Prostate gland (tissue), 2 donors: ENCODE results near the gene HOMEZ. TPM values are rescaled to one million over a fixed set of nuclear protein-coding genes. Genes with fewer than 3 reads are reported as not detected.

Experiments used
- DNase-seq: peaks from one replicate; pipeline ENCODE4 v3.0.0-alpha.2; 2019; ENCODE audit warnings: low spot score
- H3K27ac ChIP-seq, 2 donors: fragments of 200-600 bp; sonication (generic); 2 replicates each; pipeline ENCODE4 v1.5.1; 2017 to 2019
- H3K27me3 ChIP-seq: fragments of 200-600 bp; sonication (generic); replicated peaks from 2 replicates; pipeline ENCODE4 v1.5.1; 2019; ENCODE audit not compliant: insufficient read depth
- H3K36me3 ChIP-seq, 2 donors: fragments of 200-600 bp; sonication (generic); 1 replicate in 1 of 2; 2 replicates in 1 of 2; pipeline versions ENCODE4 v1.5.1 to v1.8.1; 2017 to 2019
- H3K4me1 ChIP-seq: fragments of 200-600 bp; sonication (generic); replicated peaks from 2 replicates; pipeline ENCODE4 v1.5.1; 2019
- H3K4me3 ChIP-seq, 2 donors: fragments of 200-600 bp; sonication (generic); 2 replicates each; pipeline ENCODE4 v1.5.1; 2017 to 2019
- H3K9me3 ChIP-seq: fragments of 200-600 bp; sonication (generic); 2 replicates; pipeline ENCODE4 v1.5.1; 2017
- CTCF ChIP-seq, 4 experiments: fragments of 200-600 bp in 2 of 4; fragments of 450-650 bp in 2 of 4; sonication (generic) in 2 of 4; IDR thresholded peaks; 1 replicate in 3 of 4; 2 replicates in 1 of 4; pipeline ENCODE4 v1.5.1; 2016 to 2019; ENCODE audit warnings: antibody characterized with exemption in 4 of 4, mild to moderate bottlenecking in 2 of 4, moderate library complexity in 2 of 4
- POLR2A ChIP-seq: fragments of 450-650 bp; IDR thresholded peaks from one replicate; pipeline ENCODE4 v1.6.1; 2016; ENCODE audit warnings: antibody characterized with exemption, mild to moderate bottlenecking
- POLR2AphosphoS5 ChIP-seq: sonication (generic); formaldehyde crosslinking; IDR thresholded peaks from one replicate; pipeline ENCODE4 v1.6.1; 2017; ENCODE audit warnings: antibody characterized with exemption
- WGBS: methylation state at CpG from one replicate; pipeline ENCODE4 v1.1.5; 2018; 5-methylcytosine and 5-hydroxymethylcytosine counted together
- intact Hi-C: fragments of 100-400 bp; cut with DNase I; formaldehyde crosslinking; loops from one replicate; pipeline ENCODE4 v1.14.2; 2022
- total RNA-seq, 2 donors: library from RNA; depleted of rRNA; stranded (reverse); fragments of >200 nt; gene quantifications; one replicate each; pipeline ENCODE4 v1.1.0, GENCODE V29; 2016

HOMEZ gene
- total RNA-seq, 2 donors from 2014 or later = 15.3 to 22.0 TPM

DNA sequence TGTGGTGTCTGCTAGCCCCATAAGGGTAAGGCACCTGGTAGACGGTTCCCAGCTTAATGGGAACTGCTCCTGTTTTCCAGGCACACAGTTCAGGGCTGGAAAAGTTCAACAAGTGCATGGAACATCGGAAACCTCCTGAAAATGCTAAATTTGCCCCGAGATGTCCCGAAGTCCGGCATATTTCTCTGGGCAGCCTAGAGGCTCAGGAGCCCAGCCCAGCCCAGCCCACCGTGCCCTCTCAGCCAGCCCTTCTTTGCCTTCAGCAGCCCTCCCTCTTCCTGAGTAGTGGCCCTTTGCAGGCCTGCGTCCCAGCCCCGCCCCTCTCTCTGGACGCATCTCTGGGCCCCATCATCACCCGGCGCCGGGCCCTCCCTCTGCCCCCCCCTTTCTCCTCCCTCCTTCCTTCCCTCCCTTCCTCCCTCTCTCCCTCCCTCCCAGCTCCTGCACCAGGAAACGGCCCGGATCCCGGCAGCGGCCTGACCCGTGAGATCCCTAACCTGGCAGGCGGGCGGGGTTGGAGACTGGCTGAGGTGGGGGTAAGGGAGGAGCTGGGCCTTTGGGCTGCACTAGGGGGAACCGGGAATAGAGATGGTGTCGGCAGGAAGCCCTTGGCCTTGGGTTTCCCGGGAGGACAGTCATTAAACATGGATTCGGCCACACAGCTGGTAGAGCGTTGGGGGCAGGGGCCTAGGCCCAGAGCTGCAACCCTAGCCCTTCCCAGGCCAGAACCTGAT, 20.6 kb upstream of the HOMEZ start, which contains the start of gene BCL2L2:
BCL2L2 (plus strand) TSS at position 422 of the 734 bp plus-strand sequence. CDS start 935 bp downstream, outside the sequence.
- Histone ChIP-seq H3K36me3 (no peaks in the 10 kb centered on the region), H3K27me3 (no peaks in the 10 kb centered on the region), H3K4me1 (peaks cover 12% of the 10 kb centered on the region), H3K9me3 (no peaks in the 10 kb centered on the region), H3K4me3 (peak within 1 kb of the TSS; percentile 52 to 62), H3K27ac (peak within 1 kb of the TSS; percentile 85 to 87)
- DNase-seq = peak; percentile 90
- intact Hi-C loops = loop anchor here (2.0 to 10.0 kb wide), 2 partner anchors 14 to 182 kb away; partner anchors contain the start of gene PABPN1
- TF ChIP-seq POLR2AphosphoS5 = peak; percentile 73
- TF ChIP-seq POLR2A = peak; percentile 67
- peak in 2 of 4 experiments; percentile 9 to 17 for TF ChIP-seq CTCF (IDR thresholded peaks at IDR 0.05)
- WGBS = under 1% methylated on average over 24 of the region's 24 CpGs

- DNase-seq = peak; percentile 49
- H3K9me3 ChIP-seq = no peaks in the 10 kb centered on the region
- intact Hi-C loops = loop anchor here (10.0 kb wide), 1 partner anchor 178 kb away; no protein-coding TSS in a partner anchor
- H3K4me3 ChIP-seq = peak within 1 kb of the TSS; percentile 63 to 78
- TF ChIP-seq POLR2AphosphoS5 = peak; percentile 37
- no peak for TF ChIP-seq POLR2A
- TF ChIP-seq CTCF (IDR thresholded peaks at IDR 0.05) = no peak
- peak within 1 kb of the TSS; percentile 98 to 99 for H3K27ac ChIP-seq
- H3K27me3 ChIP-seq = no peaks in the 10 kb centered on the region
- 2% methylated on average over 71 of the region's 81 CpGs for WGBS
- no peaks in the 10 kb centered on the region for H3K36me3 ChIP-seq
- peaks cover 2% of the 10 kb centered on the region for H3K4me1 ChIP-seq
Observed at GRCh38 chr14:23302290-23303225, 16.6 kb upstream of the HOMEZ start, which contains the start of gene PPP1R3E. TSS of gene PPP1R3E (minus strand) at chr14:23302859. CDS start at chr14:23302576, 283 bp downstream.

DNA sequence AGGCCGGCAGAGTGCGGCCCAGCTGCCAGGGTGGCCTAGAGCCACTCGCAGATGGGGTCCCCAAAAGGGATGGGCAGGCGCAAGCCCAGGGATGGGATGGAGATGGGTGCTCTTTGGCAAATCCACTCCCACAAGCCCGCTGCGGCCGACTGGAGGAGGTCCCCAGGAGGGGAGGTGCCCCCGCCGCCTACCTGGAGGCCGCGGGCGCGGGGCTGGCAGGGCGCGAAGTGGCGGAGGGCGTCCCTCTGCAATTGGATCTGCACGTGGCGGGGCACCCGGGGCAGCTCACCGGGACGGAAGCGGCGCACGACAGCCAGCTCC, 16.0 kb upstream of the HOMEZ start:
- under 1% methylated on average over 24 of the region's 25 CpGs for WGBS
- Histone ChIP-seq H3K4me1 (no peaks in the 10 kb centered on the region), H3K36me3 (no peaks in the 10 kb centered on the region), H3K4me3 (peak overlapping the region; percentile 63 to 78), H3K27ac (peak overlapping the region; percentile 98 to 99), H3K9me3 (no peaks in the 10 kb centered on the region), H3K27me3 (no peaks in the 10 kb centered on the region)
- intact Hi-C loops = loop anchor here (10.0 kb wide), 1 partner anchor 177 kb away; no protein-coding TSS in a partner anchor
- no peak for DNase-seq
- peak; percentile 9 for TF ChIP-seq POLR2AphosphoS5
- peak; percentile 90 for TF ChIP-seq POLR2A
- no peak for TF ChIP-seq CTCF (IDR thresholded peaks at IDR 0.05)

- Histone ChIP-seq H3K27ac (peak overlapping the region; percentile 98 to 99), H3K4me1 (no peaks in the 10 kb centered on the region), H3K4me3 (peak overlapping the region; percentile 63 to 78), H3K36me3 (no peaks in the 10 kb centered on the region), H3K27me3 (no peaks in the 10 kb centered on the region), H3K9me3 (no peaks in the 10 kb centered on the region)
- DNase-seq = peak; percentile 97
- WGBS = under 1% methylated on average over 62 of the region's 87 CpGs
- intact Hi-C loops = loop anchor here (10.0 kb wide), 1 partner anchor 177 kb away; no protein-coding TSS in a partner anchor
- TF ChIP-seq CTCF (IDR thresholded peaks at IDR 0.05) (peak; percentile 87 to 97 (median 93)), POLR2A (peak; percentile 74), POLR2AphosphoS5 (peak; percentile 80)
Observed at GRCh38 chr14:23301288-23301968, 15.5 kb upstream of the HOMEZ start.
